ENCODE measurements around the gene GLDN. TPM values are rescaled to one million over a fixed set of nuclear protein-coding genes. Genes with fewer than 3 reads are reported as not detected.

Gene GLDN
- total and polyA plus RNA-seq, 2 of the 8 experiments (the other 6 are each of a cell fraction or from before 2014, with no cell fraction given), result 0.24 to 0.50 TPM

DNA sequence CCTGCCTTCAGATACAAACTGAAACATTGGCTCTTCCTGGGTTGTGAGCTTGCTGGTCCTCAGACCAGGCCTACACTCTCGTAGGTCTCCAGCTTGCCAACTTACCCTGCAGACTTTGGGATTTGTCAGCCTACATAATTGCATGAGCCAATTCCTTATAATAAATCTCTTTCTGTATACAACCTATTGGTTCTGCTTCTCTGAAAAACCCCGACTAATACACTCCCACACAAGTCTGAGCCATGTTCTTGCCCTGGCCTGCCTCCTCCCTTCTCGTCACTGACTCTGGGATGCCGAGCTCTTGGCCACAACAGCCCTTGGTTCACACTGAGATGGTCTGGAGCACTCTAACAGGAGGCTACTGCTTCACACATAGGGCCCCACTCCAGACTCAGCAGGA is 12.5 kb upstream of the GLDN start (continued):
- TF ChIP-seq SAP30 (IDR thresholded peaks at IDR 0.05; ENCODE audit: insufficient read depth, insufficient replicate concordance, low read length), result no peak
- no peak for TF ChIP-seq SIN3A (conservative IDR thresholded peaks at IDR 0.05 in 1 of 2, IDR thresholded peaks at IDR 0.05 in 1 of 2; ENCODE audit: low read depth in 1 of 2, low read length in 2 of 2)
- TF ChIP-seq MAFK (IDR thresholded peaks at IDR 0.05; ENCODE audit: low read depth, low read length), result no peak
- TF ChIP-seq SUZ12 (IDR thresholded peaks at IDR 0.05; ENCODE audit: low read length), result no peak
- TF ChIP-seq CHD2 (IDR thresholded peaks at IDR 0.05; ENCODE audit: low read length), result no peak
- TF ChIP-seq CTBP2 (IDR thresholded peaks at IDR 0.05; ENCODE audit: borderline replicate concordance, insufficient read depth, insufficient read length, low read length), result no peak
